GM12873 (cell line): Measurements from ENCODE around the gene NUP153.

Experiments
- TF ChIP-seq, protein P1 (sequence below): IDR thresholded peaks from 2 replicates; pipeline ENCODE4 v1.5.1; 2012; ENCODE audit warnings: low read depth, mild to moderate bottlenecking, moderate library complexity, low read length, control low read depth; ENCODE audit not compliant: insufficient read depth; ENCODE audit errors: missing control alignments

The NUP153 gene

DNA sequence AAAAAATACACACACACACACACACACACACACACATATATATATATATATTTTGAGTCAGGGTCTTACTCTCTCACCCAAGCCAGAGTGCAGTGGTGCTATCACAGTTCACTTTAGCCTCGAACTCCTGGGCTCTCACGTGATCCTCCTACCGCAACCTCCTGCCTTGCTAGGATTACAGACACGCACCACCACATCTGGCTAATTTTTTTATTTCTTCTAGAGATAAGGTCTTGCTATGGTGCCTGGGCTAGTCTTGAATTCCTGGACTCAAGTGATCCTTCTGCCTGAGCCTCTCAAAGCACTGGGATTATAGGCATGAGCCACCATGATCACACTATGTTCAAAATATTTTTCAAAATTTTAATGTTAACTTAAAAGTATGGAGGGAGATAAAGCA is 43.5 kb downstream of the NUP153 start:
- TF ChIP-seq, protein P1, sequence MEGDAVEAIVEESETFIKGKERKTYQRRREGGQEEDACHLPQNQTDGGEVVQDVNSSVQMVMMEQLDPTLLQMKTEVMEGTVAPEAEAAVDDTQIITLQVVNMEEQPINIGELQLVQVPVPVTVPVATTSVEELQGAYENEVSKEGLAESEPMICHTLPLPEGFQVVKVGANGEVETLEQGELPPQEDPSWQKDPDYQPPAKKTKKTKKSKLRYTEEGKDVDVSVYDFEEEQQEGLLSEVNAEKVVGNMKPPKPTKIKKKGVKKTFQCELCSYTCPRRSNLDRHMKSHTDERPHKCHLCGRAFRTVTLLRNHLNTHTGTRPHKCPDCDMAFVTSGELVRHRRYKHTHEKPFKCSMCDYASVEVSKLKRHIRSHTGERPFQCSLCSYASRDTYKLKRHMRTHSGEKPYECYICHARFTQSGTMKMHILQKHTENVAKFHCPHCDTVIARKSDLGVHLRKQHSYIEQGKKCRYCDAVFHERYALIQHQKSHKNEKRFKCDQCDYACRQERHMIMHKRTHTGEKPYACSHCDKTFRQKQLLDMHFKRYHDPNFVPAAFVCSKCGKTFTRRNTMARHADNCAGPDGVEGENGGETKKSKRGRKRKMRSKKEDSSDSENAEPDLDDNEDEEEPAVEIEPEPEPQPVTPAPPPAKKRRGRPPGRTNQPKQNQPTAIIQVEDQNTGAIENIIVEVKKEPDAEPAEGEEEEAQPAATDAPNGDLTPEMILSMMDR, result no peak

DNA sequence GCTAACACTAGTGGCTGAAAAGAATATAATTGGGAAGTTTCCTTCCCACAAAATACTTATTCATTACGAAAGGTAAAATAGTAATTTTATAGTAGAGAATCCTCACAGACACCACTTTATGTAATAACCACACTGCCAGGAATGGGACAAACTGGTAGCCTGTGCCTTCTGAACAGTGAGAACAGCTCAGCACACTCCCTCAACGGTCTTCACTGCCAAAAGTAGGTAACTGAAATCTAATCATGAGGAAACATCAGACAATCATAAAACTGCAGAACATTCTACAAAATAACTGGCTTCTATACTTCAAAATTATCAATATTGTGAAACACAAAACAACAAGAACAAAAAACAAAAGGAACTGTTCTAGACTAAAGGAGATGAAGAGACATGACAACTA is 44.1 kb downstream of the NUP153 start:
- TF ChIP-seq, protein P1, result no peak

DNA sequence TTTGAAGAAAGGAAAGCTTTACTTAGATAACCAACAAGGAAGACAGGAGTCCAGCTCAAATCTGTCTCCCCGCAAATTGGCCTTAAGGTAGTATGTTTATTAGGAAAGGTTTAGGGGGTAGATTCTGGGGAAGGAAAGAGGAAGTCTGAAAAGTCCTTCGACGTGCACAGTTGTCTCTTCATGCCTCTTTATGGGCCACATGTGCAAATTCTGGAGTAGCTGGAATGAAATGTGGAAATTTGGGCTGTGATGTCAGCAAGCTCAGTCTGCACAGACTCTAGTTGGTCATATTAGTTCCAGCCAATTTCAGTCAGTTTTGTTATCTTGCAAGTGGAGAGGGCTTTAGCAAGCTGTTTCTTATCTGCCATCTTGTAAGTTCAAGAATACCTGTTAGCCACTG is 50.1 kb downstream of the NUP153 start:
- TF ChIP-seq, protein P1, result no peak

DNA sequence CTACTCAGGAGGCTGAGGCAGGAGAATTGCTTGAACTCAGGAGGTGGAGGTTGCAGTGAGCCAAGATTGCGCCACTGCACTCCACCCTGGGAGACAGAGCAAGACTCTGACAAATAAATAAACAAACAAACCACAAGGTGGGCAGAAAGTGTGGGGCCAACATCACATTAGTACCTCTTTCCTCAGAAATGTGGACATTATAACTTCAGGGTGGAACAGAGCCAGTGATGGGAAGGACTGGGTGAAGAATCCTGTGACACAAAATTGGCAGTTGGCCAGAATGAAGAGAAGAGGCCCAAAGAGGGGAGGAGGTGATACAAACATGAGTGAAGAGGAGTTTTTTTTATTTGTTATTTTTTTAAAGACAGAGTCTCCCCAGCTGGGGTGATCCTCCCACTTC is 50.6 kb downstream of the NUP153 start:
- TF ChIP-seq, protein P1, result no peak

DNA sequence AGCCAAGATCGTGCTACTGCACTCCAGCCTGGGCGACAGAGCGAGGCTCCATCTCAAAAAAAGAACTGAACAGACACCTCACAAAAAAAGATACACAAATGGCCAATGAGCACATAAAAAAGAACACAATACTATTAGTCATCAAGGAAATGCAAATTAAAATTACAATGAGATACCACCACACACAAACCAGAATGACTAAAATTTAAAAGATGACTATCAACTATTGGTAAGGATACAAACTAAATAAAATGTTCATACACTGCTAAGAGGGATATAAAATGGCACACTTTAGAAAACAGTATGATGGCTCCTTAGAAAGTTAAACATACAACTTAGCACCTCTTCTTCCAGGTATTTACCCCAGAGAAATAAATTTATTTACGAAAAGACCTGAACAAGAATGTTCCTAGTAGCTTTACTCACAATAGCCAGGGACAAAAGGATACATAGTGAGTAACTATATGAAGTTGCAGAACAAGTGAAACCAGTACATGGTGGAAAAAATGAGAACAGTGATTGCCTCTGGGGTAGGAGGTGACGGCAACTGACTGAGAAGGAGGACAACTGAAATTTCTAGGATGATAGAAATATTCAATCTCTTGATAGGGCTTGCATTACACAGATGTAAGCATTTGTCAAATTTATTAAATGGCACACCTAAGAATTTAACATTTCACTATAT is 53.4 kb downstream of the NUP153 start:
- TF ChIP-seq, protein P1, result no peak

DNA sequence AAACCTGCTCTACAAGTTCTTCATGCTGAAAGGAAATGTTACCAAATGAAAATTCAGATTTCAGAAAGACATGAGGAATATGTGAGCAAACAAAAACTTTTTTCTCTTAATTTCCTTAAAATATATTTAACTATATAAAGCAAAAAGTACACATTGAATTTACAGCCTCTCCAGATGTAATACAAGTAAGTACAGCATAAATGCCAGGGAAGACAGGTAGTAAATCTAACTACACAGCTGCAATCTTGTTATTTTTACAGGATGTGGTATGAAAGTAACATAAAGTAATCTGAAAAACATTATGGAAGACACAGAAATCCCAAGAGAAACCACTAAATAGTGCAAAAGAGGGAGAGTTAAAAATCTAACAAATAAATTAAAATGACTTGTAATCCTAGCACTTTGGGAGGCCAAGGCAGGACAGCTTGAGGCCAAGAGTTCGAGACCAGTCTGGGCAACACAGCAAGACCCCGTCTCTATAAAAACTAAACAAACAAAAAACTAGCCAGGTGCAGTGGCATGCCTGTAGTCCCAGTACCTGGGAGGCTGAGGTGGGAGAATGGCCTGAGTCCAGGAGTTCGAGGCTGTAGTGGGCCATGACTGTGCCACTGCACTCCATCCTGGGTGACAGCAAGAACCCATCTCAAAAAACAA is 55.9 kb downstream of the NUP153 start:
- TF ChIP-seq, protein P1, result no peak

DNA sequence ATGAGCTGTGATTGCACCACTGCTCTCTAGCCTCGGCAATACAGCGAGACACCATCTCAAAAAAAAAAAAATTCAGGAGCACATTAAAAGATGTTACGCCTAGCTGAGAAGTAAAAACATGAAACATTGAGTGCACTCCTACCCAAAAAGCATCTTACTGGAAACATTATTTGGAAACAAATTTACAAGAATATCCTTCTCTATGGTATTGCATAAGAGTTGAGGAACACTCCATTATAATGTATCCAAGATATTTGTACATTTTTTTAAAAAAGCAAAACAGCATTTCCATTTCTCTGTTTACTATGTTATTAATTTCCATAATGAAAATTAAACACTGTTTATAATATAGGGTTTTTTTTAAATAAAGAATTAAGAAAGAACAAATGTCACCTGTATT is 58.0 kb downstream of the NUP153 start:
- TF ChIP-seq, protein P1, result no peak
